Kidney tubule cell (primary cell): ENCODE results near the gene KRT86.
"Not testable (repeated sequence)": the region's sequence is repeated elsewhere in the genome, so short reads cannot be mapped to it uniquely, and the experiment has no call there.

Experiments
- DNase-seq: peaks from one replicate; pipeline ENCODE4 v3.0.0-alpha.2; 2018; ENCODE audit warnings: low spot score

Gene KRT86

GRCh38 chr12:52267699-52268098 is 6.7 kb upstream of the KRT86 start:
- DNase-seq: no peak

GRCh38 chr12:52268212-52268611 is 6.2 kb upstream of the KRT86 start:
- peak; percentile 76 for DNase-seq

- no peak for DNase-seq
Observed at GRCh38 chr12:52270541-52271070, 3.8 kb upstream of the KRT86 start.

DNA sequence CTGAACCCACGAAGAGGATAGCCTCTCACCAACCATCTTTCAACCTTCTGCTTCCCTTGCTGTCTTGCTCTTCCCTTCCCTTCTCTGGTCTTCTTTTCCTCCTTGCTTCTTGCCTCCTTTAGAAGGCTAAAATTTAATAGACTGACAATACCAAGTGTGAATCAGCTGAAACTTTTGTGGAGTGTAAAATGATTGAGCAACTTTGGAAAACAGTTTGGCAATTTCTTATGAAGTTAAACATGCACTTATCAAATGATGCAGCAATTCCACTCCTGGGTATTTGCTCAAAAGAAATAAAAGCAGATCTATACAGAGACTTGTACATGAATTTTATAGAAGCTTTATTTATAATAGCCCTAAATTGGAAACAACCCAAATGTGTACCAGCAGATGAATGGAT is 3.3 kb upstream of the KRT86 start:
- no peak for DNase-seq

- no peak for DNase-seq
Observed at GRCh38 chr12:52275686-52276085, 1.2 kb downstream of the KRT86 start.

DNA sequence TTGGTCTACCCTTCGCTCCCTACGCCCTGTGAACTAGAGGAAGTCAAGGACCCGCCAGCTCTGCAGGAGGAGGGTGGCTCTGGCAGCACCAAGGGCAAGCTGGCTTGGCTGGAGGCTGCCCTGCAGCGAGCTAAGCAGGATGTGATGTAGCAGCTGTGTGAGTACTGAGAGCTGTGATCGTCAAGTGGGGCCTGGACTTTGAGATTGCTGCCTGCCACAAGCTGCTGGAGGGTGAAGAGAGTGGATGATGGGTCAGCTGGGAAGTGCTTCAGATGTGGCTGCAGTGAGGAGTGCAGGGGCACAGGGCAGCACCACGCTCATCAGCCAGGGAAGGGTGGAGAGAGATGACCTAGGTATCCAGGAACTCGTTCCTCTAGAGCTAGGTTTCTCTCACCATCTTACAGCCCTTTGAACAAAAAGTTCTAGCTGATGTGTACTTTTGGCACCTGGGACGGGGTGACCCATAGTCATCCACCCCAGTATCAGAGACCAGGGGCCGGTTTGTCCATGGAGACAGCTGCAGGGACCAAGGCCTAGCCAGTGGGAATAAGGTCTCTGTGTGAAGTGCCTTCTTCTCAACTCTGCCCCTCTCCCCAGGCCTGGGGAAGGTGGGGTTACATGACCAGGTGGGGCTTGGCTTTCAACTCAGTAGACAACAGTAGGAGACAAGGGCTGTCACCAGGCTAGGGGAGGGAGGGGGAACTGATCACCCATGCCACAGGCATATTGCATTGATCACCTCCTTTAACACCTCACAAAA is 3.2 kb downstream of the KRT86 start:
- DNase-seq: peak; percentile 62

- peak; percentile 88 for DNase-seq
Observed at GRCh38 chr12:52278575-52279421, 4.4 kb downstream of the KRT86 start.

DNA sequence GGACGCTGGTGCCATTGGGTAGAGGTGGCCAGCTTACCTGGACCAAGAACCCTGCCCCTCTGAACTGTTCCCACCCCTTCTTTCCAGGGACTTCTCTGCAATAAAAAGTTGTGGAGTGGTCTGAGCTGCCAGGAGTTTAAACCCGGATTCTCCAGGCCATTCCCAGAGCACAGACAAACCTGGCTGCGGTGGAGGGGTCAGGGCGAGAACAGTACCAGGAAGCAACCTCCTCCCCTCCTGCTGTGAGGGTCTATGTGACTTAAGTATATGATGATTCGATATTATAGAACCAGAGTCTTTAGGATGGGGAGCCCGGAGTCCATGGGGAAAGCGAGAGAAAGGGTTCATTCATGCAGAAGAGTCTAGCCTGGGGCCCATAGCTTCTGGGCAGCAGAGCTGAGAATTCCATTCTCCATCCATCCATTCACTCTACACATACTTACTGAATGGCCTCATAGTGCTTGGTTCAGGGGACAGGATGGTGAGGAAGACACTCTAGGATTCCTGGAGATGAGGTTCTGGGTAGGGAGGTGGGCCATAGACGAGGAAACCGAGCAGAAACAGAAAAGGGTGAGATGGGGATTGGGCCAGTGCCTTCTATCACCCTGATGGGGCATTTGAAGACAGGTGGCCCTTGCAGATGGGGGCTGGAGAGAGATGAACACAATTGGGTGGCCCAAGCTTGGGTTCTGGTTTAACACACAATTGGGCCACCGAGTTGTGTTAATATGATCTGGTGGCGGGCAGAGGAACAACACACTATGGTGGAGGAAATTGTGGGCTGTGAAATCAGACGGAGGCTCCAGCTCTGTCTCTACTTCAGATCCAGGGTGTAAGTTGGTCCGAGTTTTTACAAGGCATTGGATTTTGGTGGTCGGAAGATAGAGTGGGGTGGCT is 5.2 kb downstream of the KRT86 start:
- peak; percentile 96 for DNase-seq

GRCh38 chr12:52280319-52280795 is 5.9 kb downstream of the KRT86 start:
- DNase-seq: peak; percentile 99

GRCh38 chr12:52280796-52281560 is 6.5 kb downstream of the KRT86 start:
- peak; percentile 99 for DNase-seq

- DNase-seq: peak; percentile 58
Observed at GRCh38 chr12:52284562-52285171, 10.2 kb downstream of the KRT86 start.

- peak; percentile 92 for DNase-seq
Observed at GRCh38 chr12:52285172-52285745, 10.8 kb downstream of the KRT86 start.

- DNase-seq: no peak
Observed at GRCh38 chr12:52285851-52286530, 11.5 kb downstream of the KRT86 start.

GRCh38 chr12:52286857-52287785 is 12.7 kb downstream of the KRT86 start:
- DNase-seq: not testable (repeated sequence)

DNA sequence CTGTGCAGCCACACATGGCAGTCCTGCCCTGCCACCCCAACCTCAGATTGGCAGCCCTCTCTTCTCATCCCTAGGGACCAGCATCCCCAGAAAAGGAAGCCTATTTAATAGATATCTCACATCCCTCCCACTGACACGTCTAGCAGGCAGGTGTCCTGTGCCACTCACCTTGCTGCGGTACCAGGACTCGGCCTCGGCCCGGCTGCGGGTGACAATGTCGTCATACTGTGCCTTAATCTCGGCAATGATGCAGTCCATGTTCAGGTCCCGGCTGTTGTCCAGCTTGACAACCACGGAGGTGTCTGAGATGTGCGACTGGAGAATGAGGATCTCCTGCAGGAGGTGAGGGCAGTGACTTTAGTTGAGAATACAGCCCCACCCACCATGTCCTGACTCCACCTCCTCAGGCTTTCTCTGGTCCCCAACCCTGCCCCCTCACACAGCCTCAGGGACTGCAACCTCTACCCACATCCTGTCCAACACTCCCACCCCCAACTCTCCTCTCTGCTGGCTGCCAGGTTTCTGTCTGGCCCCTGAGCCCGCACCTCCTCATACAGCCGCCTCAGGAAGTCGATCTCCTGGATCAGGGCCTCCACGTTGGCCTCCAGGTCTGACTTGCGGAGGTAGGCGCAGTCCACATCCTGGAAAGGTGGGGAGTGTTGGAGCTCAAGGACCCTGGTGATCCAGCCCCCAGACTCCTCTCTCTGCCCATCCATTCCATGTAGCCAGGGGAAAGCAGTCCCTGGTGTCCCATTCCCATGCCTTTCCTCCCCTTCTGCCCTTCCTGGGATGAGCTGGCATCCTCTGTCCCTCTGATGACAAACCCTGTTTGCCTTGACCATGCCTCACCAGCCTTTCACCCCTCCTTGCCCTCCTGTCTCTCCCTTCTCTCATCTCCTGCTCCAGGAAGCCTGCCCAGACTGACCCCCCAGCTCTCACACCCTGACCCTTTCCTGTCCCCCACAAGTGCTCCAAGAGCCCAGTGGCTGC is 13.7 kb downstream of the KRT86 start:
- DNase-seq: peak; percentile 70

- not testable (repeated sequence) for DNase-seq
Observed at GRCh38 chr12:52290483-52291134, 16.2 kb downstream of the KRT86 start.
